ENCODE data around the gene LRRFIP2.

Gene LRRFIP2

DNA sequence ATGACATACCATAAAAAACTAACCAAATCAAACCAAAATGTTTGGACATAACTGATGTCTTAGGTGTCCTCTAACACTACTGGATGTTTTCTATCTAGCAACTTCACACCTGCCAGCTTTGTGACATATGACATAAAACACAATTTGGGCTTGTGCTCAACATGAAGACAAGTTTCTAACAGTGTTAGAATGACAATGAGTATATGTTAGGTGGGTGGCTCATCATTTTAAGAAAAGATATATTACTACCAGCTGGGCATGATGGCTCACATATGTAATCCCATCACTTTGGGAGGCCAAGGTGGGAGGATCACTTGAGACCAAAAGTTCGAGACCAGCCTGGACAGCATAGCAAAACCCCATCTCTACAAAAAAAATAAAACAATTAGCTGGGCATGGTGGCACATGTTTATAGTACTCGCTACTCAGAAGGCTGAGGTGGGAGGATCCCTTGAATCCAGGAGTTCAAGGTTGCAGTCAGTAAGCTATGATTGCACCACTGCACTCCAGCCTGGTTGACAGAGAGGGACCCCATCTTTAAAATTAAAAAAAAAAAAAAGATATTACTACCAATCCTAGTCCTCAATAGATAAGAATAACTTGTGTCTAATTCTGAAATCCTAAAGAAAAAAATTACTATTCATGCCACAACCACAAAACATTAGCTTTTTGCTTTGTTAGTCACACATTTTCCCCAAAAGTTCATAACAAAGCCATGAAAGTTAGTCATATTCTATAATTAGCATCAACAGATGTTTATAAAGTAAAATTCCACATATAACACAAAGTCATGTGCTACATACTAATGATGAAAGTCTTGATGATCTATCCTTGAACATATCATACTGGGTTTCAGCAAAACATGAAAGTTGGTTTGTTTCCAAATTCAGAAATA is 59.9 kb downstream of the LRRFIP2 start:
- no peak for DNase-seq (ENCODE audit: low read depth)

GRCh38 chr3:37112987-37113386 is 61.4 kb downstream of the LRRFIP2 start:
- no peak for DNase-seq (ENCODE audit: low read depth)

DNA sequence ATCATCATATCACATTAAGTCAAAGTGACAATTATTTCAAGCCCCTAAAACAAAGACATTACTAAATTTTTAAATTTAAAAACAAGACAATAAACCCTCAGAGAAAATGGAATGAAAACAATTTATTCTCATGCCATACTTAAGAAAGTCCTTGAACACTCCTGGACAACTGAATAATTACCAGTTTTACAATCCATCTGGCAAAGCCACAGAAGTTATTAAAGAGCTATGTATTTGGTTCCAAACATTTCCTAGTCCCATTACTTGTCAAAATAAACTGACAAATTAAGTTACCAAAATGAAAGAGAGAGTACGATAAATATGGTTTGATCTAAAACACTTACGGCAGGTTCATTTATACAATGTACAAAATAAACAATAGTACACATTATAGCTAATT is 63.2 kb downstream of the LRRFIP2 start:
- DNase-seq (ENCODE audit: low read depth) = no peak

- no peak for DNase-seq (ENCODE audit: low read depth)
Observed at GRCh38 chr3:37107846-37108245, 66.5 kb downstream of the LRRFIP2 start.

GRCh38 chr3:37103103-37103808 is 71.1 kb downstream of the LRRFIP2 start:
- DNase-seq (ENCODE audit: low read depth) = no peak

GRCh38 chr3:37100411-37100810 is 74.0 kb downstream of the LRRFIP2 start:
- DNase-seq (ENCODE audit: low read depth) = no peak

- no peak for DNase-seq (ENCODE audit: low read depth)
Observed at GRCh38 chr3:37099469-37099868, 74.9 kb downstream of the LRRFIP2 start.

DNA sequence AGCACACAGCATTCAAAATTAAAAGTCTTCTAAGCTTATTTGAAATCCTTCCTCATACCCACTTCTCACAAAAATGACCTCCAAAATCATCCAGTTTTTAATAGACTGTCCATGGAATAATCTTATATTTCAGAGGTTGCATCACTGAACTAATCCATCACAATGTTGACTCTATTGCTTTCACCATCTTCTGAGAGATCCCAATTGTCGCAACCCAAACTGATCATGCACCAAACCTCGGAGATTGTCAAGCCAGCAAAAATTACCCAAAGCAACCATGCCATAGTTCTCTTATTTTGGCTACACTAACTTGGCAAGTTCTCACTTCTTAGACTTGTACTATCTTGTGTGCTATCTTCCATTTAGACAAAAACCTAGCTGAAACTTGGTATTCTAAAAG is 75.5 kb downstream of the LRRFIP2 start:
- DNase-seq (ENCODE audit: low read depth) = no peak

DNA sequence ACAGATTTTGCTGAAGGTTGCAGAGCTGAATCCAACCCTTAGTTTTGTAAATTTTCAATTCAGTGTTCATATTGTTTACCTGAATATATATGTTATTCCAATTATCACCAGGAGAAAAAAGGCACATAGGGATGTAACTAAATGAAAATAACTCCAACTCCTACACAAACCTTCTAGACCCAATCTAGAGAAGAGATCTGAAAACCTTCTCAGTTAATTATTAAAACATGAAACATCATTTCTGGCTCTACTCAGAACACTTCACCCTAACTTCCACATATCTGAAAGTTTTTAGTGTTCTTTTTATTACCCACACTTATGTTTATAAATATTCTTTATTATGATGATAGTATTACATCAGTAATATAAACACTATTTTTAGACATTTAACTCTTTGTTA is 76.6 kb downstream of the LRRFIP2 start:
- DNase-seq (ENCODE audit: low read depth) = no peak

- no peak for DNase-seq (ENCODE audit: low read depth)
Observed at GRCh38 chr3:37096975-37097374, 77.4 kb downstream of the LRRFIP2 start.

DNA sequence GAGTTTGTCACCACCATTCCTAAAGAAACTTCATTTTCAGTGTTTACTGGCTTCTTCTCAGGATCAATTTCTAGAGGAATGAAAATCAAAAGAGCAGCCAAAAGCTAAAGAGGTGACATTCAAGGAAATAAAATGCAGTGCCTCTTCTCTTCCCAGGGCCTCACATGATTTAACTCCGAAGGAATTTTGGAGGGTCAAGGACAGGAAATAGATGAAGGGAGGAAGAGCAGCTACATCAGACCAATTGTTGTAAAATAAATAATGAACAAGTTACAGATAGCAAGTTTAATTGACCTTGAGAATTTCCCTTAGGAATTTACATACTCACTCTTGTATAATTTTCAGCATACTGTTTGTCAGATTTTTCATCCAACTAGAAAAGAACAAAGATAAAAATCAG is 78.1 kb downstream of the LRRFIP2 start:
- no peak for DNase-seq (ENCODE audit: low read depth)

DNA sequence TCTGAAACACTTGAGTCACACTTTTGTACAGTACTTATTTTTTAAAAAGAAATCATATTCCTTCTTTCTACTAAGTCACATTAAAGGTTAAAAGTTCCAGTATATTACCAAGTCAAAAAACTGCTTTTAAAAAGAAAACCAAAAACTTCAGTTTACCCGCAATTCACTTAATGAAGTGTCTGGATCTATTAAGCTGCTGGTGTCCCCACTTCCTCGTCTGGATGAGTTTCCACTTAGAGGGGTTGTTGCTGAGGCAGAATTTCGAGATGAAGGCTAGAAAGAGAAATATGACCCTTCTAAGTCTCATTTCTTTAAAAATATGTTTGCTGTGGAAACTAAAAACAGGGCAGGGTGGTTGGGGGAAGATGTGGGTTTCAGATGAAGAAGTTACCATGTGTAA is 79.7 kb downstream of the LRRFIP2 start:
- no peak for DNase-seq (ENCODE audit: low read depth)

DNA sequence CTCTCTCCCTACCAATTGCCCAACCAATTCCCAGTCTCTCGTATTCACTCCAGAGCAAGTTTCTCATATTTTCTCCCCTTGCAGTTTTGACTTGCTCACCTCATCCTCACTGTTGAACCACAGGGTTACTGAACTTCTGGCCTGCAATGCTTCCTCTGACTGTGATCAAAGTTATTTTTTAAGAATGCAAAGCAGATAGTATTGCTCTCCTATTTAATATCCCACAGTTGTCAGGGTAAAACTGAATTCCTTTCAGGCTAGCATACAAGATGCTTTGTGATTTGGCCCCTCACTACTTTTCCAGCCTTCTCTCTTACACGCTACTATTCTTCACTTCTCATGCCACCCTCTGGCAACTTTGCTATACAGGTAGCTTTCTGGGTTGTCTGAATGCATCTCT is 80.9 kb downstream of the LRRFIP2 start:
- DNase-seq (ENCODE audit: low read depth) = no peak

GRCh38 chr3:37092484-37092883 is 81.9 kb downstream of the LRRFIP2 start:
- DNase-seq (ENCODE audit: low read depth) = no peak

DNA sequence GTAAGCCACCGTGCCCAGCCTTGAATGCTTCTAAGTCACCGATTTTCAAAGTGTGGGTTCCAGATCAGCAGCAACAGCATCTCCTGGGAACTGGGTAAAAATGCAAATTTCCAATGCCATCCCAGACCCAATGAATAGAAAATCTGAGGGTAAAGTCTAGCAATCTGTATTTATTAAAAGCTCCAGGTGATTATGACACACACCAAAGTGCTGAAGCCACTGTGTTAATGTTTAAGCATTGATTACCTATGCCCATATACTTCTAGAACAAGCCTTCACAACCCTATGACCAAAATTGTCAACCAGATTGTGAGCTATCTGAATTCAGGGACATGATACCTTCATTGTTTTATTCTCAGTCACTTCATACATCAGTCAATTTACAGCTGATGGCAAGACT is 86.5 kb downstream of the LRRFIP2 start:
- DNase-seq (ENCODE audit: low read depth) = no peak

GRCh38 chr3:37086918-37087317 is 87.5 kb downstream of the LRRFIP2 start:
- DNase-seq (ENCODE audit: low read depth) = no peak

DNA sequence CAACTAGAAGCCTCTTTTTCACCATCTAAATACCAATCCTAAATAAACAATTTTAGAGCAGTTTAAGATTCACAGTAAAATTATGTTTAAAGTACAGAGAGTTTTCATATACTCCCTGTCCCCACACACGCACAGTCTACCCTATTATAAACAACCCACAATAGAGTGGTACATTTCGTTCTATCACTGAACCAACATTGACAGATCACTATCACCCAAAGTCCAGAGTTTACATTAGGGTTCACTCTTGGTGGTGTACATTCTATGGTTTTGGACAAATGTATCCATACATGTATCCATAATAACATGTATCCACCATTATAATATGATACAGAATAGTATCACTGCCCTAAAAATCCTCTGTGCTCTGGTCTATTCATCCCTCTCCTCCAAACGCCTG is 92.1 kb downstream of the LRRFIP2 start:
- no peak for DNase-seq (ENCODE audit: low read depth)

GRCh38 chr3:37075955-37076354 is 98.4 kb downstream of the LRRFIP2 start:
- no peak for DNase-seq (ENCODE audit: low read depth)

DNA sequence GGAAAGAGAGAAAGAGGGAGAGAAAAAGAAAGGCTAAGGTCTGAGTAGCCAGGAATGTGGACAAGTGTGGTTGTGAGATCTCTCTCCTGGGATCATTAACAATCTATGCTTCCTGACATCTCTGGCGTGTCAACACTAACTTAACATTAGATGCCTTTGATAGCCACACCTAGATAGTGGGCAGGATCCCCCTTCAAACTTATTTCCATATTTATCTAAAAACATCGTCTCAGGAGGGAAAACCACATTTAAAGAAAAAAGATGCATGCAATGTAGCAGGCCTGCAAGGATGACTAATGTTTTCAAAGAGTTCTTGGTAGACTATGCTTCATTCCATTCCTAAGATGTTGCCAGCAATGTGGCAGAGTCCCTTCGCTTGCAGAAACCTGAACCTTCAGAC is 100.2 kb downstream of the LRRFIP2 start:
- DNase-seq (ENCODE audit: low read depth) = no peak

DNA sequence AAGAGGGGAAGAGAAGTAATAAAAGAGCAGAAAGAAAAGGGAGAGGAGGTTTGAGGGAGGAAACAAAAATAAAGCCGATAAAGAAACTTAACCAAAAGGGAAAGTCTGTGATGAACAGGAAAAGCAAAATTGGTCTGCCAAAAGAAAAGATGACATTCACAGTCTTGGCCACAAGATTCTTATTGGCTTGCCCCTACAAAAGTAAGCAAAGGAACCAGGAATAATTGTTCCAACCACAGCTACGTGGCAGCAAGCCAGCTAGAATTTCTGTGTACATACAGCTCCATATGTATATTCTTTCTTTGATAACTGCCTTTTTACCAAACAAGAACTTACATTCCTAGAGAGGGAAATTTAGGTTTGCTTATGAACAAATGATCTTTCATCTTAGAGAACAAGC is 101.5 kb downstream of the LRRFIP2 start:
- DNase-seq (ENCODE audit: low read depth) = no peak

DNA sequence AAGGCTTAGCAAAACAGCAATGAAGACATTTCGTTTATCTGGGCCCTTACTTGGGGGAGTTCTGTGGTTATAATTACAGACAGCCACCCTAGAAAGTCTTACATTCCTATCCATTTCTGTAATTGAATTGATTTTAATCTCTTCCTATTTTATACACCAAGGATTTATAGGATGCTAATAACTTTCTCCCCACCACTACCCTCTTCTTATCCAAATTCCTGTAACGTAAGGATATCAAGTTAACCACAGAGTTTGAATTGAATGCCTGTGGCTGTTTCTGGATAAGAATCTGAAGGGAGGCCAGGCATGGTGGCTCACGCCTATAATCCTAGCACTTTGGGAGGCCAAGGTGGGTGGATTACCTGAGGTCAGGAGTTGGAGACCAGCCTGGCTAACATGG is 102.5 kb downstream of the LRRFIP2 start:
- DNase-seq (ENCODE audit: low read depth) = no peak

DNA sequence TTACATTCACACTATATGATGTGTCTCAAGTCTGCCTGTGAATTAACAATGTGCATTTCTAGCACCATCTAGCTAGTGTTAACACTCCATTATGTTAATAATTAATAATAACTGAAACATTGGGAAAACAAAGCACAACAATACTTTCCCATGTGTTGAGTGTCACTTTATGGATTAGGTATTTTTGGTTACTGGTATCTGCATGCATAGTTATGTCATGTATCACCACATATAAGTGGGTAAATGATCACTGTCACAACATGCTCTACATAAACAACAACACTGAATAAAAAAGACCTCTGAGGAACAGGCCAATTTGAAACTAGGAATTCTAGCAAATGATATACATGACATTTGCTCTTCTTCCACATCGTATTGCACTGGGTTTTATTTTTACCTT is 106.4 kb downstream of the LRRFIP2 start:
- DNase-seq (ENCODE audit: low read depth) = no peak

GRCh38 chr3:37067577-37067976 is 106.8 kb downstream of the LRRFIP2 start:
- no peak for DNase-seq (ENCODE audit: low read depth)

- DNase-seq (ENCODE audit: low read depth) = no peak
Observed at GRCh38 chr3:37064747-37065146, 109.6 kb downstream of the LRRFIP2 start.

All from activated T-cell treated with anti-CD3 and anti-CD28 coated beads for 48 hours (primary cell).